HG02938 (cell line): ENCODE measurements around the gene APOL4.
"Not testable (repeated sequence)": the region's sequence is repeated elsewhere in the genome, so short reads cannot be mapped to it uniquely, and the experiment has no call there.

ENCODE experiments used
- ATAC-seq: cut with Tn5 transposase; IDR thresholded peaks from one replicate; pipeline ENCODE4 v1.9.1; 2021; ENCODE audit warnings: mild to moderate bottlenecking, moderate library complexity; ENCODE audit not compliant: unreplicated experiment

The APOL4 gene

DNA sequence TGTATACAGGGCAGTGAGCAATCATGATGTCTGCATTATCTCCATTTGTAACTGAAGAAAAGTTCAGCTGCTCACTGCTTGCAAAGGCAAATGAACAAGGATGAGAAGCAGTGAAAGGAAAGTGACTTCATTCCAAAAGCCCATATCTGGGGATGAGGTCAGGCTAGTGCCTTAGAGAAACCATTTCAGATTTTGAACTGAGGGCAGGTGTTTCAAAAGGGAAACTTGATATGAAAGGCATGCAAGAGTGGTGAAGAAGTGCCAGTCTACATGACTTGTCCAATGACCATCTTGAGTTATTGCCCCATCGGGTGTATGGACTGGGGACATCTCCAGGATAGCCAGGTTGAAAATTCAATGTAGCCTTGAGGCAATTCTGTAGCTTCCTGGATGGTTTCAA, 7.3 kb upstream of the APOL4 start:
- no peak for ATAC-seq

DNA sequence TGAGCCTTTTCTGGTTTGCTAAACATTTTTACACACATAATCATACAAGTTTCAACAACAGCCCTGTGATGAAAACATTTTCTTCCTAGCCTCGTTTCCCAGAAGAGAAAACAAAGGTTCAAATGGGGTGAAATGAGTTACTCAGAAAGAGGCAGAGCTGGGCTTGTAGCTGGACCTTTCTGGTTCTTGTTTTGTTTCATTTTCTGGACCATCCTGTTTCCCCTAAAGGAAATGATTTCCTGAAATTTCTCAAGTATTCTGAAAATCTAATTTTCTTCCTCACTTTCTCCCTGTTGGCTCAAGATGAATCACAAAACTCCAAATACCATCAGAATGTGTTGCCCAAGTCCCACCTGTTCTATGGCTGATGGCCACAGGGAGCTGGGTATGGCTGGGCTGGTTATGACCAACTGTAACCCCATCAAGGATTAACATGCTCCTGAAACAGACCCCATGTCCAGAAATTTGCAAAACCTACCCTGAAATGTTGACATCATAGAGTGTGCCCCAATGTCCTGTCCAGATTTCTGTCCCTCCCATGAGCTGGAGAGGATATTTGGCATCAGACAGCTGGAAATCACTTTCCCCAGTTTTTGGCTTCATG, 6.7 kb upstream of the APOL4 start:
- ATAC-seq, result no peak

GRCh38 chr22:36206255-36206654, 4.6 kb upstream of the APOL4 start:
- no peak for ATAC-seq

- ATAC-seq, result not testable (repeated sequence)
Measured at GRCh38 chr22:36205573-36205972, 4.0 kb upstream of the APOL4 start.

- no peak for ATAC-seq
Measured at GRCh38 chr22:36204632-36205015, 3.0 kb upstream of the APOL4 start.

- no peak for ATAC-seq
Measured at GRCh38 chr22:36204001-36204631, 2.5 kb upstream of the APOL4 start.

- ATAC-seq, result not testable (repeated sequence)
Measured at GRCh38 chr22:36203441-36203840, 1.8 kb upstream of the APOL4 start.

DNA sequence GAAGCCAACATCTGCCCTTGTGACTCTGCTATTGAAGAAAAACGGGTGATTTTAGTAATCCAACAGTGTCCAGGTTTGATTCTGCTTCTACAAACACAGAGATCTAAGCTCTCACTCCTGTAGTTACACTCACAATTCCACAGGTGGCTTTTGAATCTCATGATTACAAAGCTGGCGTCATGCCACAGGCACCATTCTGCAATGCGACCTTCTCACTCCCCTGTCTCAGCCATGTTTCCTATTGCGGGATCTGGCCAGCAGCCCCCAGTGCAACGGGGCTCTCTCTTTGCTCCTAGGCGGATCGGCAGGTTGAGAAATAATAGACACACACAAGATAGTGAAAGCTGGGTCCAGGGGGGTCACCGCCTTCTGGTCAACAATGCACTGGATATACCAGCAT, 1.3 kb upstream of the APOL4 start:
- ATAC-seq, result not testable (repeated sequence)

DNA sequence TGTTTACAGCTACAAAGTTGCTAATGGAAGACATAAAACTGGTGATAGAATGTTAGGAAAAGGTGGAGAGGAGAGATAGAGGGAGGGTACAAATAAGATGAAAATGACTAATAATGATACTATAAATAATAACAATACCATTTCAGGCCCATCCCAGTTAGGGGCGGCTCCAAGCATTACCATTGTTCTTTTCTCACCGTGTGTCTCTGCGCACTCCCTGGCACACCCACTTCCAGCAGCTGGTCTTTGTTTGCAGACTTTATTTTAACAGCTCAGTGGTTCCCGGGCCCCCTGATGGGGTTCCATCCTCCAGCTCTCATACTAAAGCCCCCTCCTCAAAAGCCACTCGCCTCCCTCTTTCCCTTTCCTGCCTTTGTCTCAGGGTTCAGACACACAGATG, 584 bp downstream of the APOL4 start:
- not testable (repeated sequence) for ATAC-seq

- no peak for ATAC-seq
Measured at GRCh38 chr22:36199001-36199551, 2.5 kb downstream of the APOL4 start.

- ATAC-seq, result no peak
Measured at GRCh38 chr22:36198536-36198935, 3.1 kb downstream of the APOL4 start.

DNA sequence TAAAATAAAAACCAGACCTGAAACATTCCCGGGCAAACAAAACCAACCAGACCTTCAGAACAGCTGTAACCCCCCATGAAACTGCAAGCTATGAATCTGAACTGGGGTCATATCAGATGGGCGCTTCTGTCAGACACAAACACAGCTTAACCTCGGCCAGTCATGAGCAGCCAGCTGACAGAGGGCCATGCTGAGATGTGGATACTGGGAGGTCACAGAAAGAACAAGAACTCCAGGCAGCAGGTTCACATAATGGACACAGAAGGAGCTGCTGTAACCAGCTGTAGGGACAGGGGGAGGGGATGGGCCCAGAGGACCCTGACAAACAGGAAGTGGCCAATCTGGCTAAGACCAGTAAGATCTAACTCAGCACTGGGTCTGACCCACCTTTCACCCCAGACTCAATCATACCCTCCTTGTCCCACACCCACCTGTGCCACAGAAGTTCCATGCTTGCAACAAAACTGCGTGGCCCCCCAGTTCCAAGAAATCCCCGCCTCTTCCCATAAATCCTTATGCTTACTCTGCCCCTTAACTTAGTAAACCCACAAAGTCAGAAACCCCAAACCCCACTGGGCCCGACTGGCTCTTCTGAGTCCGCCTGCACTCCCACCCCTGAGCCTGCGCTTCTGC, 4.0 kb downstream of the APOL4 start:
- no peak for ATAC-seq

DNA sequence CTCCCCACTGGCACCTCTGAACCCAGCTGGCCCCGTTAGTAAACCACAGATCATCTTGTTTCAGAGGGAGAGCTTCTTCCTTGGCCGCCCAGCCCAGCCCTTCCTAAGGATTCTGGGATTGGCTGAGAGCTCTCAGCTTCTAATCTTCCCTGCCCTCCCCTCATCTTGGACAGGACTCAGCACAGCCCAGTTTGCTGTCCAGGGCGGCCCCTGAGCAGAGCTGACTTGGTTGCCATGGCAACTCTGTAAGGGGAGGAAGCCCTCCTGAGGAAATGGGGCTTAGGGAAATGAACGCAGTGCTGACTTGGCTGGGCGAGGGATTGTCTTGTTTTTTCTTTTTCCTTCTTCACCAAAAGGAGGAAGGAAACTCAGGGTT, 4.6 kb downstream of the APOL4 start:
- ATAC-seq, result no peak

GRCh38 chr22:36196254-36197064, 5.2 kb downstream of the APOL4 start:
- no peak for ATAC-seq

DNA sequence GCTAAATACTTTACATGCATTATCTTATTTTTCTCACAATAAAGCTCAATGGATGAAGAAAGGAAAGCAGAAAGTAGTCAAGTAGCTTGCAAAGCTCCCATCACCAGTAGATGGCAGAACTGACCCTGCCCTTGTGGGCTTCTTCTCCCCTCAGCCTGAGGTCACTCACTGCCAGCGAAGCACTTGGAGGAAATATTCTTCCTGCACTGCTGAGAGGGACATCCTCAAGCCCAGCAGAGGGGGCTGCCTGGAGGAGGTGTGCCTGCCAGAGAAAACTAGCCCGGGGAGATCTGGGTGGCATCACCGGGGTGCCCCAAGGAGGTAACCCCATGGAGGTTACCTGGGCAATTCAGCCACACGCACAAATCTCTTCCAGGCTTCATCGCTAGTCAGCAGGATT, 6.6 kb downstream of the APOL4 start:
- ATAC-seq, result no peak

DNA sequence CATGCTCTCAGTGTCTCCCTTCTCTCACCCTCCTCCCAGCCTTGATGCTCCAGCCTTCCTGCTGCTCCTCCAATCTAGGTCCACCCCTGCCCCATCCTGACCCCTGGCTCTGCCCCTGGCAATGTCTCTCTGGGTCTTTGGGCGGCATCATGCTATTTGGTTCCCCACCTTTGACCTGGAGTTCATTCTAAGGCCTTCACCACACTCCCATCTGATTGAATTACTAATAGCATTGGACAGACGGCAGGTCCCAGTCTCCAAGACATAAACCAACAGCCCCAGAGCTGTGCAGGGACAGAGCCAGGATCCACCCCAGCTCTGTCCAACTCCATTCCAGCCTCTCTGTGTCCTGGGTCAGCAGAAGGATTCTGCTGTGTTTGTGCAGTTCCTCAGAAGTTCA, 7.2 kb downstream of the APOL4 start:
- ATAC-seq, result no peak

- ATAC-seq, result no peak
Measured at GRCh38 chr22:36193577-36193976, 8.0 kb downstream of the APOL4 start.

DNA sequence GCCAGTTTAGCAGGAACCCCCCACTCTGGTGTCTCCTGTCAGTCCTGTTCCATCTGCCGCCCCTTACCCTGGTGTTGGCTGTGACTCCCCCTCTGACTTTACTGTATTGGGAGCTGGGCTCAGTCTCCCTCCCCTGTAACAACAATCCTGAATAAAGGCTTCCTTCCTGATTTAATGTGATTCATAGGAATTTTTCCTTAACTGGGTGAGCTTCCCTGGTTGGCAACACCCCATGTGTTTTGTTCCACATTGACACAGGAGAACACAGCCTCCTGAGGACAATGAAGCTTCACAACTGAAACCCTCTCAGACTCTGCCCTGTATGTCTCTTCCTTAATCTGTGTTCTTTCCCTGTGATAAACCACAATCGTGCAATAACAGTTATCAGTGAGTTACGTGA, 8.4 kb downstream of the APOL4 start:
- ATAC-seq, result no peak

DNA sequence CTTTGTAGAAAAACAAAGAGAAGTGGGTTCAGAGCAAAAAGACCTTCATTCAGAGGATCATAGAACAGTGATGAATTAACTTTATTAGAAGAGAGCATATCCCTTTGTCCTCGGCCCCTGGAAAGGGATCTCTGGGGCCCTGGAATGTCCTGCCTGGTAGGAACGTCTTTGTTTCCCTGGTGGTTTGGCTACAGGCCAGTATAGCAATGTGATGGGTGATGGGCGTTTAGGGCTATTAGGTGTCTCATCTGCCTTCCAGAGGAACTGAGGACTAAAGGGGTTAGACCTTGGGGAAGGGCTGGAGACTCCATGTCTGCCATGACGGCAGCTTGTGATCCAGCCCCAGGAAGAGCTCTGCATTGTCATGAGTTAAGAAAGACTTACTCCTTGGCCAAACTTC, 9.1 kb downstream of the APOL4 start:
- no peak for ATAC-seq

DNA sequence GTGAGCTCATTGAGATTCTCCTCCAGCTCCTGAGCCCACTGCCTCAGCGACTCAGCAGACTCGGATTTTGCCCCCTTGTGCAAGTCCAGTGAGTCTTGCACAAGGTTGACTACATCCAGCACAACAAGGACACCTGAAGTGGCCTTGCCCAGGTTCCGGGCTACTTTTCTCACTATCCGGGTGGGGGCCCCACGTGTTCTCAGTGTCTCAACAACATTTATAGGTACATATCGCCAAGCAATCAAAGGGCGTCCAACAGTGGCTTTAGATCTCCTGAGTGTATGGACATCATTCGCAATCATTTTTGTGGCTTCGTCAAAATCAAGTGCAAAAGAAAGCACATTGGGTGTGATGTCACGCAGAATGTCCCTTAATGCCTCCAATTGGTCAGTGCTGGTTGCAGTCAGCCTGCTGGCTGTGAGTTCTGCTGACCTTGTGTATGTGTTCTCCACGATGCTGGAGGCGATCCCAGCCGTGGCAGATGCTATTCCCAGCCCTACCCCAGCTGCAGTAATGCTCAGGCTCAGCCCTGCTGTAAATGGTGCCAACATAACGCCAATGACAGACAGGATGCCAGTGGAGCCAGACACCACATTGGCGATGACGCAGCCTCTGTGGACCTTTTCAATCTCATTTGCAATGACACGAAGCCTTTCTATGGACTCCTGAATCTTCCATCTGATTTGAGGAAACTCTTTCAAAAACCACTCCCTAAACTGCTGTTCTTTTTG, 10.3 kb downstream of the APOL4 start:
- ATAC-seq, result no peak

DNA sequence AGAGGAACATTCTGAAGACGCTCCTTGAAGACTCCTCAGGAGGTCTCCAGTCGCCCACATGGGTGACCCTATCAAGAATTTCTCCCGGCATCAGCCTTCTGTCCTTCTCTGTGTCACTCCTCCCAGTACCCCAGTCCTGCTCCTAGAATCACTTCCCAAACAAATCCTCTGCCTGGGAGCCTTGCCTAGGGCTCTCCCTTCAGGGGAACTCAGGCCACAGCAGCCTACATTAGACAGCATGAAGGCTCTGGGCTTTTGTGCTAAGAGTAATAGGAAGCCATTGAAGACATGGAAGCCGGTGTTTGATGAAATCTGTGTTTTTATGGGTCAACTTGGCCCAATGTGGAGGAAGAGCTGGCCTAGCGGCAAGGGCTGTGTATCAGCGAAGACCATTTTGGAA, 13.7 kb downstream of the APOL4 start:
- ATAC-seq, result not testable (repeated sequence)
